Upper lobe of right lung (tissue), 1 donor: Measurements from ENCODE around the gene ARL10. TPM values are rescaled to one million over a fixed set of nuclear protein-coding genes. Genes with fewer than 3 reads are reported as not detected.

Source experiments
- ATAC-seq: fragments of 200-7000 bp; cut with Tn5 transposase; one replicate; pipeline ENCODE4 v1.9.1; 2020; ENCODE audit warnings: mild to moderate bottlenecking, moderate library complexity
- DNase-seq: peaks from one replicate; pipeline ENCODE4 v3.0.0-alpha.2; 2020
- H3K27ac ChIP-seq: fragments of 200-600 bp; one replicate; pipeline ENCODE4 v1.8.0; 2022
- H3K27me3 ChIP-seq: fragments of 200-600 bp; one replicate; pipeline ENCODE4 v1.8.0; 2022; ENCODE audit warnings: mild to moderate bottlenecking
- H3K36me3 ChIP-seq: fragments of 200-600 bp; one replicate; pipeline ENCODE4 v1.8.0; 2022
- H3K4me1 ChIP-seq: fragments of 200-600 bp; one replicate; pipeline ENCODE4 v1.8.0; 2022
- H3K4me3 ChIP-seq: fragments of 200-600 bp; one replicate; pipeline ENCODE4 v1.8.0; 2022; ENCODE audit warnings: mild to moderate bottlenecking
- H3K9me3 ChIP-seq: fragments of 200-600 bp; one replicate; pipeline ENCODE4 v1.8.0; 2022
- intact Hi-C: fragments of 100-400 bp; cut with DNase I; formaldehyde crosslinking; loops from one replicate; pipeline ENCODE4 v1.11.0; 2022
- total RNA-seq: library from RNA; stranded (reverse); fragmentation: NEBNext Ultra II Directional; extraction: Animal tissue kit (Norgen Biotek cat#: 25700); gene quantifications from one replicate; pipeline ENCODE4 v1.2.1, GENCODE V29; 2021
- TF ChIP-seq, protein P1 (sequence below): fragments of 200-600 bp; IDR thresholded peaks from one replicate; pipeline ENCODE4 v1.8.0; 2022; ENCODE audit warnings: antibody characterized with exemption
- donor health status: DM: no; HTN: yes; CAD: no; lungs with severe emphysema.

The ARL10 gene
- total RNA-seq, 1 donor from 2014 or later, result 7.9 TPM

- Histone ChIP-seq H3K4me3 (no peak overlapping the region), H3K4me1 (peaks cover 32% of the 10 kb centered on the region), H3K9me3 (no peaks in the 10 kb centered on the region), H3K27ac (no peak overlapping the region), H3K27me3 (no peaks in the 10 kb centered on the region), H3K36me3 (peaks cover 26% of the 10 kb centered on the region)
- TF ChIP-seq, protein P1, sequence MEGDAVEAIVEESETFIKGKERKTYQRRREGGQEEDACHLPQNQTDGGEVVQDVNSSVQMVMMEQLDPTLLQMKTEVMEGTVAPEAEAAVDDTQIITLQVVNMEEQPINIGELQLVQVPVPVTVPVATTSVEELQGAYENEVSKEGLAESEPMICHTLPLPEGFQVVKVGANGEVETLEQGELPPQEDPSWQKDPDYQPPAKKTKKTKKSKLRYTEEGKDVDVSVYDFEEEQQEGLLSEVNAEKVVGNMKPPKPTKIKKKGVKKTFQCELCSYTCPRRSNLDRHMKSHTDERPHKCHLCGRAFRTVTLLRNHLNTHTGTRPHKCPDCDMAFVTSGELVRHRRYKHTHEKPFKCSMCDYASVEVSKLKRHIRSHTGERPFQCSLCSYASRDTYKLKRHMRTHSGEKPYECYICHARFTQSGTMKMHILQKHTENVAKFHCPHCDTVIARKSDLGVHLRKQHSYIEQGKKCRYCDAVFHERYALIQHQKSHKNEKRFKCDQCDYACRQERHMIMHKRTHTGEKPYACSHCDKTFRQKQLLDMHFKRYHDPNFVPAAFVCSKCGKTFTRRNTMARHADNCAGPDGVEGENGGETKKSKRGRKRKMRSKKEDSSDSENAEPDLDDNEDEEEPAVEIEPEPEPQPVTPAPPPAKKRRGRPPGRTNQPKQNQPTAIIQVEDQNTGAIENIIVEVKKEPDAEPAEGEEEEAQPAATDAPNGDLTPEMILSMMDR, result no peak
- intact Hi-C loops, result no loop called here
- ATAC-seq, result no peak
- DNase-seq, result peak; percentile 25
Measured at GRCh38 chr5:176412517-176413254, 47.4 kb downstream of the ARL10 start.

- Histone ChIP-seq H3K27me3 (no peaks in the 10 kb centered on the region), H3K27ac (peak overlapping the region; percentile 8), H3K9me3 (no peaks in the 10 kb centered on the region), H3K4me3 (no peak overlapping the region), H3K4me1 (peaks cover 32% of the 10 kb centered on the region), H3K36me3 (peaks cover 21% of the 10 kb centered on the region)
- DNase-seq, result peak; percentile 40
- TF ChIP-seq, protein P1, result no peak
- no peak for ATAC-seq
- intact Hi-C loops, result no loop called here
Measured at GRCh38 chr5:176413255-176413565, 47.9 kb downstream of the ARL10 start.

- intact Hi-C loops, result no loop called here
Measured at GRCh38 chr5:176413709-176414191, 48.5 kb downstream of the ARL10 start.

GRCh38 chr5:176414704-176415103, 49.4 kb downstream of the ARL10 start:
- TF ChIP-seq, protein P1, result no peak
- no peak for ATAC-seq
- Histone ChIP-seq H3K27me3 (no peaks in the 10 kb centered on the region), H3K27ac (no peak overlapping the region), H3K9me3 (no peaks in the 10 kb centered on the region), H3K36me3 (peaks cover 6% of the 10 kb centered on the region), H3K4me1 (peaks cover 32% of the 10 kb centered on the region), H3K4me3 (peak overlapping the region; percentile 95)
- intact Hi-C loops, result no loop called here
- DNase-seq, result no peak

More at GRCh38 chr5:176413709-176414191, 48.5 kb downstream of the ARL10 start:
- H3K27me3 ChIP-seq, result no peaks in the 10 kb centered on the region
- no peak for ATAC-seq
- TF ChIP-seq, protein P1, result no peak
- peak overlapping the region; percentile 8 for H3K27ac ChIP-seq
- H3K4me1 ChIP-seq, result peaks cover 32% of the 10 kb centered on the region
- DNase-seq, result peak; percentile 46
- no peak overlapping the region for H3K4me3 ChIP-seq
- peaks cover 16% of the 10 kb centered on the region for H3K36me3 ChIP-seq
- H3K9me3 ChIP-seq, result no peaks in the 10 kb centered on the region

GRCh38 chr5:176415240-176415951, 50.1 kb downstream of the ARL10 start:
- TF ChIP-seq, protein P1, result no peak
- peak overlapping the region; percentile 93 for H3K27ac ChIP-seq
- H3K27me3 ChIP-seq, result no peaks in the 10 kb centered on the region
- H3K4me3 ChIP-seq, result peak overlapping the region; percentile 95
- H3K9me3 ChIP-seq, result no peaks in the 10 kb centered on the region
- no peaks in the 10 kb centered on the region for H3K36me3 ChIP-seq
- DNase-seq, result peak; percentile 66
- intact Hi-C loops, result no loop called here
- no peak for ATAC-seq
- peaks cover 32% of the 10 kb centered on the region for H3K4me1 ChIP-seq
